Hepatocyte (in vitro differentiated cells): ENCODE data around the gene SLC4A7.

ENCODE experiments used
- EZH2 ChIP-seq: fragments of 200-600 bp; sonication (generic); IDR thresholded peaks from 2 replicates; pipeline ENCODE4 v1.6.1; 2016; ENCODE audit warnings: antibody characterized with exemption, mild to moderate bottlenecking, borderline replicate concordance
- EZH2phosphoT487 ChIP-seq: fragments of 200-600 bp; sonication (generic); IDR thresholded peaks from one replicate; pipeline ENCODE4 v1.6.1; 2018; ENCODE audit warnings: antibody characterized with exemption, mild to moderate bottlenecking, low read depth, moderate library complexity; ENCODE audit not compliant: unreplicated experiment, severe bottlenecking
- TF ChIP-seq, protein P1 (sequence below): fragments of 200-600 bp; sonication (generic); IDR thresholded peaks from 2 replicates; pipeline ENCODE4 v1.5.1; 2016; ENCODE audit warnings: antibody characterized with exemption, mild to moderate bottlenecking; ENCODE audit not compliant: poor library complexity

DNA sequence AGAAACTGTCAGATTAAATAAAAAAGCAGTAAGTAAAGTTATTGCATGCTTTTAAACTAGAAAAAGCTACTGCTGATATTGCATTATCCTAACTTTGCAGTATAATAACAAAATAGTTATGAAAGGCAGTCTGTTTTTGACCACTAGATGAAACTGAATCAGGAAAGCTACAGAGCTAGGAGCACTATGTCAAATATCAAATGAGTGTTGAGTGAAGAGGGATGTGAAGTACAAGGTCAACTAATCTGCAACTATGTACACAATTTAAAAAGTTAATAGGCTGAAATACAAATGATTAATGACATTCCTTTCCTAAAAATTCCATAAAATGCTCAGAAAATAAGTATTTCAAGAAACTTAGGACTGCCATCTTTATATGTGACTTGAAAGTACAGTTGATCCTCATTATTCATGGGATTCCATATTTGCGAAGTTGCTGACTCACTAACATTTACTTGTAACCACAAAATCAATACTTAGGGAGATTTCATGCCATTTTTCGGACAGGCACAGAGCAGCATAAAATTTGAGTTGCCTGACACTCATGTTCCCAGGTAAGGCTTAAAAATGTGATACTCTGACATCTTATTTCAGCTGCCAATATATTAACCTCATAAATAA lies 34.5 kb downstream of the SLC4A7 start:
- TF ChIP-seq, protein P1, sequence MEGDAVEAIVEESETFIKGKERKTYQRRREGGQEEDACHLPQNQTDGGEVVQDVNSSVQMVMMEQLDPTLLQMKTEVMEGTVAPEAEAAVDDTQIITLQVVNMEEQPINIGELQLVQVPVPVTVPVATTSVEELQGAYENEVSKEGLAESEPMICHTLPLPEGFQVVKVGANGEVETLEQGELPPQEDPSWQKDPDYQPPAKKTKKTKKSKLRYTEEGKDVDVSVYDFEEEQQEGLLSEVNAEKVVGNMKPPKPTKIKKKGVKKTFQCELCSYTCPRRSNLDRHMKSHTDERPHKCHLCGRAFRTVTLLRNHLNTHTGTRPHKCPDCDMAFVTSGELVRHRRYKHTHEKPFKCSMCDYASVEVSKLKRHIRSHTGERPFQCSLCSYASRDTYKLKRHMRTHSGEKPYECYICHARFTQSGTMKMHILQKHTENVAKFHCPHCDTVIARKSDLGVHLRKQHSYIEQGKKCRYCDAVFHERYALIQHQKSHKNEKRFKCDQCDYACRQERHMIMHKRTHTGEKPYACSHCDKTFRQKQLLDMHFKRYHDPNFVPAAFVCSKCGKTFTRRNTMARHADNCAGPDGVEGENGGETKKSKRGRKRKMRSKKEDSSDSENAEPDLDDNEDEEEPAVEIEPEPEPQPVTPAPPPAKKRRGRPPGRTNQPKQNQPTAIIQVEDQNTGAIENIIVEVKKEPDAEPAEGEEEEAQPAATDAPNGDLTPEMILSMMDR = no peak
- TF ChIP-seq EZH2phosphoT487 (no peak), EZH2 (no peak)
